Measurements from ENCODE around the gene SAMD7. TPM values are rescaled to one million over a fixed set of nuclear protein-coding genes. Genes with fewer than 3 reads are reported as not detected.

The SAMD7 gene
- total RNA-seq, 1 experiment from 2014 or later = not detected

DNA sequence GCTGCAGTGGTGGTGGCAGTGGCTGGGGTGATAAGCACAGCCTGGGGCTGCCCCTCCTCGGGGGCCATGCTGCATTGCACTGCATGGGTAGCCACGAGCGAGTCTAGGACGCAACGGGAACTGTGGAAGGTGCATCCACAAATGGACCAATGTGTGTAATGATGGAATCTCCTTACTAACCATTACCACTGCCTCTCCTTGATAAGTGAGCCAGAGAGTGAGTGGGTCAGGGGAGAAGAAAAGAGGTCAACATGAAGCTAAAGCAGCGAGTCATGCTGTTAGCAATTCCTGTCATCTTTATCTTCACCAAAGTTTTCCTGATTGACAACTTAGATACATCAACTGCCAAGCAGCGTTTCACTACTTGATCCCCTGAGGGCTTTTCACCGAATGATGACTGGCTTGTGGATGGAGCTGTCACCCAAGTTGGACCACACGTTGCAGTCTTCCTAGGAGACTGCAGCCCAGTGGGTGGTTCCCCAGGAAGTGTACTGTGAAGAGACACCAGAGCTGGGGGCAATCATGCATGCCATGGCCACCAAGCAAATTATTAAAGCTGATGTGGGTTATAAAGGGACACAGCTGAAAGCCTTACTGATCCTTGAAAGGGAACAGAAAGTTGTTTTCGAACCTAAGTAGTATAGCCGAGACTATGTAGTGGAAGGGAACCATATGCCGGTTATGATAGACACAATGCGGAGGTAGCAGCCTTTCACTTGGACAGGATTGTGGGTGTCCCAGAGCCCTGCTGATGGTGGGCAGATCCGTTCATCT lies 20.6 kb downstream of the SAMD7 start:
- Histone ChIP-seq H3K9me3 (ENCODE audit: control insufficient read depth, insufficient read depth, low read depth, low read length) (no peaks in the 10 kb centered on the region), H3K27me3 (ENCODE audit: control insufficient read depth, insufficient read depth, low read length) (peaks cover 20% of the 10 kb centered on the region), H3K4me3 (ENCODE audit: low read depth in 2 of 2, low read length in 2 of 2) (no peak overlapping the region), H3K36me3 (ENCODE audit: control insufficient read depth, insufficient read depth, low read length) (no peaks in the 10 kb centered on the region), H3K4me1 (ENCODE audit: control insufficient read depth, insufficient read depth, low read length) (no peaks in the 10 kb centered on the region), H3K27ac (ENCODE audit: low read length) (no peak overlapping the region)
- POLR2A ChIA-PET = no interaction called here
- no peak for ATAC-seq
- no TSS peak for BruUV-seq (replicated peaks)
- in situ Hi-C loops (cut with HindIII; ENCODE audit: low pct_unique_long_range_greater_than_20kb, low sequenced_read_pairs) = no loop called here
- intact Hi-C loops (cut with micrococcal nuclease; ENCODE audit: unreplicated experiment) = no loop called here
- CTCF ChIA-PET = no interaction called here
- no peak for DNase-seq (ENCODE audit: low read depth, low spot score)
- TF ChIP-seq TCF7L2 (IDR thresholded peaks at IDR 0.05; ENCODE audit: low read depth, low read length) (no peak), SIN3A (IDR thresholded peaks at IDR 0.05; ENCODE audit: borderline replicate concordance, insufficient read depth, low read depth, low read length) (no peak), POLR2AphosphoS5 (IDR thresholded peaks at IDR 0.05; ENCODE audit: low read depth, low read length) (no peak), CTCF (IDR thresholded peaks at IDR 0.05) (no peak), REST (IDR thresholded peaks at IDR 0.05; ENCODE audit: insufficient read depth in 1 of 2, low read depth in 2 of 2, low read length in 1 of 2) (no peak)

GRCh38 chr3:169939320-169939719 lies 27.9 kb downstream of the SAMD7 start:
- no peak overlapping the region for H3K4me3 ChIP-seq (ENCODE audit: low read depth in 2 of 2, low read length in 2 of 2)
- no peak for DNase-seq (ENCODE audit: low read depth, low spot score)
- H3K27me3 ChIP-seq (ENCODE audit: control insufficient read depth, insufficient read depth, low read length) = peaks cover 15% of the 10 kb centered on the region
- no peaks in the 10 kb centered on the region for H3K9me3 ChIP-seq (ENCODE audit: control insufficient read depth, insufficient read depth, low read depth, low read length)
- no peak overlapping the region for H3K27ac ChIP-seq (ENCODE audit: low read length)
- POLR2A ChIA-PET = no interaction called here
- no peaks in the 10 kb centered on the region for H3K36me3 ChIP-seq (ENCODE audit: control insufficient read depth, insufficient read depth, low read length)
- no TSS peak for BruUV-seq (replicated peaks)
- no peak for ATAC-seq
- intact Hi-C loops (cut with micrococcal nuclease; ENCODE audit: unreplicated experiment) (no loop called here), in situ Hi-C loops (cut with HindIII; ENCODE audit: low pct_unique_long_range_greater_than_20kb, low sequenced_read_pairs) (no loop called here)
- TF ChIP-seq REST (IDR thresholded peaks at IDR 0.05; ENCODE audit: insufficient read depth in 1 of 2, low read depth in 2 of 2, low read length in 1 of 2) (no peak), POLR2AphosphoS5 (IDR thresholded peaks at IDR 0.05; ENCODE audit: low read depth, low read length) (no peak), SIN3A (IDR thresholded peaks at IDR 0.05; ENCODE audit: borderline replicate concordance, insufficient read depth, low read depth, low read length) (no peak), TCF7L2 (IDR thresholded peaks at IDR 0.05; ENCODE audit: low read depth, low read length) (no peak), CTCF (IDR thresholded peaks at IDR 0.05) (no peak)
- no peaks in the 10 kb centered on the region for H3K4me1 ChIP-seq (ENCODE audit: control insufficient read depth, insufficient read depth, low read length)
- CTCF ChIA-PET = interaction anchor here (0.6 kb wide), 1 partner anchor 115 kb away, joined by 4 read pairs; no protein-coding TSS in a partner anchor
